ENCODE data around the gene GJB5. TPM values are rescaled to one million over a fixed set of nuclear protein-coding genes. Genes with fewer than 3 reads are reported as not detected.

Gene GJB5
- total RNA-seq (not detected), polyA plus RNA-seq (ENCODE audit: insufficient read depth, low read depth, low replicate concordance) (not detected)
- long read RNA-seq, donor 1 = 0 reads
- long read RNA-seq, donor 2 = 0 reads
- long read RNA-seq, donor 3 = 0 reads
- long read RNA-seq, donor 4 = 0 reads
- long read RNA-seq, donor 5 = 0 reads
- long read RNA-seq, donor 6 = 0 reads
- long read RNA-seq, donor 7 = 0 reads
- long read RNA-seq, donor 8 = 0 reads
- long read RNA-seq, donor 9 = 0 reads
- long read RNA-seq, donor 10 = 0 reads

- H3K9me3 ChIP-seq (ENCODE audit: control insufficient read depth in 2 of 3, insufficient read depth in 1 of 3, low read length in 3 of 3) = no peaks in the 10 kb centered on the region
- no peak within 1 kb of the TSS for H3K27ac ChIP-seq (ENCODE audit: low read depth in 2 of 2, low read length in 2 of 2)
- no peak within 1 kb of the TSS for H3K9ac ChIP-seq (ENCODE audit: low read length in 3 of 3)
- TF ChIP-seq CTCF (IDR thresholded peaks at IDR 0.05; ENCODE audit: borderline replicate concordance, extremely low read depth, insufficient read depth) = no peak
- intact Hi-C loops (cut with DNase I) = no loop called here
- no peak within 1 kb of the TSS for H3K4me3 ChIP-seq (ENCODE audit: low read length in 3 of 3)
- H3K27me3 ChIP-seq (ENCODE audit: control insufficient read depth, insufficient read depth, low read length) = no peaks in the 10 kb centered on the region
- H3K4me1 ChIP-seq (ENCODE audit: control insufficient read depth in 2 of 3, insufficient read depth in 2 of 3, low read depth in 1 of 3, low read length in 3 of 3) = no peaks in the 10 kb centered on the region
- H3K36me3 ChIP-seq (ENCODE audit: control insufficient read depth in 2 of 3, insufficient read depth in 3 of 3, low read length in 3 of 3) = no peaks in the 10 kb centered on the region
- DNase-seq = peak in 1 of 5 donors; percentile 48
- no peak for FAIRE-seq
These were observed at the start of gene GJB5 for GRCh38 chr1:34754964-34755637. GJB5 (plus strand) TSS chr1:34755047; CDS start chr1:34757331, 2,284 bp downstream.

- H3K36me3 ChIP-seq (ENCODE audit: control insufficient read depth in 2 of 3, insufficient read depth in 3 of 3, low read length in 3 of 3) = no peaks in the 10 kb centered on the region
- FAIRE-seq = no peak
- no peaks in the 10 kb centered on the region for H3K9me3 ChIP-seq (ENCODE audit: control insufficient read depth in 2 of 3, insufficient read depth in 1 of 3, low read length in 3 of 3)
- H3K4me1 ChIP-seq (ENCODE audit: control insufficient read depth in 2 of 3, insufficient read depth in 2 of 3, low read depth in 1 of 3, low read length in 3 of 3) = no peaks in the 10 kb centered on the region
- intact Hi-C loops (cut with DNase I) = no loop called here
- no peak overlapping the region for H3K4me3 ChIP-seq (ENCODE audit: low read length in 3 of 3)
- DNase-seq = no peak
- H3K27me3 ChIP-seq (ENCODE audit: control insufficient read depth, insufficient read depth, low read length) = peaks cover 3% of the 10 kb centered on the region
- no peak overlapping the region for H3K9ac ChIP-seq (ENCODE audit: low read length in 3 of 3)
- no peak overlapping the region for H3K27ac ChIP-seq (ENCODE audit: low read depth in 2 of 2, low read length in 2 of 2)
- TF ChIP-seq CTCF (IDR thresholded peaks at IDR 0.05; ENCODE audit: borderline replicate concordance, extremely low read depth, insufficient read depth) = no peak
These were observed 49.8 kb upstream of the GJB5 start for GRCh38 chr1:34705077-34705476.

GRCh38 chr1:34708106-34708505 lies 46.7 kb upstream of the GJB5 start:
- TF ChIP-seq CTCF (IDR thresholded peaks at IDR 0.05; ENCODE audit: borderline replicate concordance, extremely low read depth, insufficient read depth) = no peak

More at GRCh38 chr1:34708106-34708505, 46.7 kb upstream of the GJB5 start:
- Histone ChIP-seq H3K9me3 (ENCODE audit: control insufficient read depth in 2 of 3, insufficient read depth in 1 of 3, low read length in 3 of 3) (no peaks in the 10 kb centered on the region), H3K4me3 (ENCODE audit: low read length in 3 of 3) (no peak overlapping the region), H3K9ac (ENCODE audit: low read length in 3 of 3) (no peak overlapping the region), H3K27ac (ENCODE audit: low read depth in 2 of 2, low read length in 2 of 2) (no peak overlapping the region), H3K27me3 (ENCODE audit: control insufficient read depth, insufficient read depth, low read length) (peaks cover 3% of the 10 kb centered on the region), H3K36me3 (ENCODE audit: control insufficient read depth in 2 of 3, insufficient read depth in 3 of 3, low read length in 3 of 3) (no peaks in the 10 kb centered on the region), H3K4me1 (ENCODE audit: control insufficient read depth in 2 of 3, insufficient read depth in 2 of 3, low read depth in 1 of 3, low read length in 3 of 3) (no peaks in the 10 kb centered on the region)
- DNase-seq (no peak), FAIRE-seq (no peak)
- intact Hi-C loops (cut with DNase I) = no loop called here

Measured in kidney (tissue), 22 donors.